VCaP (cell line): Measurements from ENCODE around the gene SIX5.

ENCODE experiments used
- H3K27ac ChIP-seq: fragments of 450-650 bp; 2 replicates; pipeline ENCODE4 v1.5.1; 2017
- CTCF ChIP-seq: fragments of 450-650 bp; conservative IDR thresholded peaks from 2 replicates; pipeline ENCODE4 v1.5.1; 2017; ENCODE audit warnings: mild to moderate bottlenecking, moderate library complexity

The SIX5 gene

GRCh38 chr19:45814166-45814780 lies 45.2 kb upstream of the SIX5 start:
- no peak overlapping the region for H3K27ac ChIP-seq
- TF ChIP-seq CTCF, result no peak

- TF ChIP-seq CTCF, result no peak
- H3K27ac ChIP-seq, result no peak overlapping the region
These were observed 43.2 kb upstream of the SIX5 start for GRCh38 chr19:45812297-45812696.

GRCh38 chr19:45809643-45810159 lies 40.6 kb upstream of the SIX5 start:
- no peak for TF ChIP-seq CTCF
- H3K27ac ChIP-seq, result no peak overlapping the region

- H3K27ac ChIP-seq, result no peak overlapping the region
- TF ChIP-seq CTCF, result no peak
These were observed 36.7 kb upstream of the SIX5 start for GRCh38 chr19:45805719-45806118.

GRCh38 chr19:45804959-45805230 lies 35.8 kb upstream of the SIX5 start:
- H3K27ac ChIP-seq, result no peak overlapping the region
- no peak for TF ChIP-seq CTCF

DNA sequence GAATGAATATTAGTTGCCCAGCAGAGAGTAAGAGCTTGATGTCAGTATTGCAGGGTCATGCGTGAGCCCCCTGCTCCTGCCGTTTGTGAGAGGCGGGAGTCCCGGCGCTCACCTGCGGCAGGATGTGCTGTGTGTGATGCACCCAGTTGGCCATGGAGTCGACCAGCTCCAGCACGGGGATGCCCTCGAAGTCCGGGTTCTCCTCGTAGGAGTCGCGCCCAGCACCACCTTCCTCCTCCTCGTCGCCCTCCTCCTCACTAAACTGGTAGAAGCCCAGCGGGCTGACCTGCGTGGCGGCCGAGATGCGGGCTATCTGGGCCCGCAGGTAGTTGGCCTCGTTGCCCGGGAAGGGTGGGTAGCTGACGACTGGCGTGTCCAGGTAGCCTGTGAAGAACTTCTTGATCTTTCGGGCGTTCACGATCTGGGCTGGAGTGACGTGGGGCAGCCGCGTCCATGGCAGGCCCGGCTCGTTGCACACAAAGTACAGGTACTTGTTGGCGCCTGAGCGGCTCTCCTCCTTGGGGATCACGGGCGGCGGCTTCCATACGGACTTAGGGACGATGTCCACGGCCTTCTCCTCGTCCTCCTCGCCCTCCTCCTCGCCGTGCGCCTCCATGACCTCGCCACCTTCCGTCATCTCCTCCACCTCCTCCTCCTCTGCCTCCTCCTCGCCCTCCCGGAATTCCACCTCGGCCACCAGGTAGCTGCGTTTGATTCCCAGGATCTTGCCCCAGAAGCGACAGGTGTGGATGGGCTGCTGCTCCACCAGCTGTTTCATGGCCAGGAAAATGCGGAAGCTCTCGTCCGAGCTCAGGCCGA lies 35.3 kb upstream of the SIX5 start:
- H3K27ac ChIP-seq, result no peak overlapping the region
- TF ChIP-seq CTCF, result no peak

GRCh38 chr19:45801603-45802175 lies 32.6 kb upstream of the SIX5 start:
- TF ChIP-seq CTCF, result no peak
- H3K27ac ChIP-seq, result no peak overlapping the region
